Caco-2 (cell line): ENCODE data around the gene PLCB1. TPM values are rescaled to one million over a fixed set of nuclear protein-coding genes. Genes with fewer than 3 reads are reported as not detected.

Experiments
- BruUV-seq: library from RNA; stranded (reverse); fragments of 400-500 nt; replicated peaks from 2 replicates; lab custom pipeline; 2021; lab: Mats Ljungman, UMichigan
- CTCF ChIA-PET: fragments of 300-600 bp; sonication (Branson Sonifier 250); formaldehyde crosslinking; loops from one replicate; lab custom pipeline; 2022; ENCODE audit warnings: antibody characterized with exemption; lab: Charles Lee
- POLR2A ChIA-PET: fragments of 300-600 bp; sonication (Branson Sonifier 250); formaldehyde crosslinking; loops from one replicate; lab custom pipeline; 2022; ENCODE audit warnings: antibody characterized with exemption; lab: Charles Lee
- DNase-seq, 2 experiments: peaks; one replicate each; pipeline versions ENCODE4 v3.0.0 to v3.0.0-alpha.2; 2020 to 2022
- H3K27me3 ChIP-seq: replicated peaks from 2 replicates; pipeline ENCODE4 v1.6.0; 2011; ENCODE audit warnings: low read length; ENCODE audit not compliant: control insufficient read depth, insufficient read depth
- H3K36me3 ChIP-seq: 2 replicates; pipeline ENCODE4 v1.5.1; 2011; ENCODE audit warnings: low read length; ENCODE audit not compliant: control insufficient read depth, insufficient read depth
- H3K4me1 ChIP-seq: fragments of 250-450 bp; sonication (Bioruptor Pico); 2 replicates; pipeline ENCODE4 v1.5.1; 2020; ENCODE audit warnings: mild to moderate bottlenecking
- H3K4me3 ChIP-seq: 2 replicates; pipeline ENCODE4 v1.5.1; 2011; ENCODE audit warnings: low read depth, mild to moderate bottlenecking, control low read depth, low read length
- H3K9me3 ChIP-seq: fragments of 250-450 bp; sonication (Bioruptor Pico); 2 replicates; pipeline ENCODE4 v1.5.1; 2020; ENCODE audit warnings: mild to moderate bottlenecking, moderate library complexity
- H3K27ac Mint-ChIP-seq: one replicate; pipeline ENCODE4 v1.8.0; 2022; ENCODE audit warnings: mixed read lengths; ENCODE audit not compliant: unreplicated experiment
- H3K27me3 Mint-ChIP-seq: one replicate; pipeline ENCODE4 v1.8.0; 2022; ENCODE audit warnings: mixed read lengths; ENCODE audit not compliant: insufficient read depth, unreplicated experiment
- H3K36me3 Mint-ChIP-seq: one replicate; pipeline ENCODE4 v1.8.0; 2022; ENCODE audit warnings: mild to moderate bottlenecking, mixed read lengths; ENCODE audit not compliant: insufficient read depth, unreplicated experiment
- H3K4me1 Mint-ChIP-seq: one replicate; pipeline ENCODE4 v1.8.0; 2022; ENCODE audit warnings: low read depth, mixed read lengths; ENCODE audit not compliant: unreplicated experiment
- H3K4me3 Mint-ChIP-seq: one replicate; pipeline ENCODE4 v1.8.0; 2022; ENCODE audit warnings: mild to moderate bottlenecking, moderate library complexity, mixed read lengths; ENCODE audit not compliant: unreplicated experiment
- H3K9me3 Mint-ChIP-seq: one replicate; pipeline ENCODE4 v1.8.0; 2022; ENCODE audit warnings: mixed read lengths; ENCODE audit not compliant: unreplicated experiment
- intact Hi-C: fragments of 100-400 bp; cut with micrococcal nuclease; formaldehyde crosslinking; loops from one replicate; pipeline ENCODE4 v1.10.0; 2022; ENCODE audit not compliant: unreplicated experiment
- total RNA-seq: library from RNA; stranded (reverse); gene quantifications from 2 replicates; pipeline ENCODE4 v1.2.3, GENCODE V29; 2022
- TF ChIP-seq, protein P1 (sequence below), 2 experiments: fragments of 200-600 bp in 1 of 2; IDR thresholded peaks; 1 replicate in 1 of 2; 2 replicates in 1 of 2; pipeline versions ENCODE4 v1.5.1 to v1.8.0; 2011 to 2022; ENCODE audit warnings: antibody characterized with exemption in 1 of 2, control low read depth in 1 of 2, inconsistent platforms in 1 of 2, low read depth in 1 of 2, low read length in 1 of 2, mild to moderate bottlenecking in 1 of 2, moderate library complexity in 1 of 2; ENCODE audit not compliant: insufficient read depth in 1 of 2, severe bottlenecking in 1 of 2, unreplicated experiment in 1 of 2

The PLCB1 gene
- total RNA-seq, 1 experiment from 2014 or later: 105 TPM

DNA sequence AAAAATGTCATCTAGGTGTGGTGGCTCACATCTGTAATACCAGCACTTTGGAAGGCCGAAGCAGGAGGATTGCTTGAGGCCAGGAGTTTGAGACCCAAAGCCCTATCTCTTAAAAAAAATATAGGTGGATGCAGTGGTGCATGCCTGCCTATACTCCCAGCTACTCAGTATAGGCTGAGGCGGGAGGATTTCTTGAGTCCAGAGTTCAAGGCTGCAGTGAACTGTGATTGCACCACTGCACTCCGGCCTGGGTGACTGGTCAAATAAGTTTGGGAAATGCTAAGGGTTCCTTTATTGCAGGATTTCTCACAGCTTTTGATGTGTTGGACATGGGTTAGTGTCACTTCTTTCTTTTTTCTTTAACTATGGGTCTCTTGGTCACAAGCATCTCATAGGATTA lies 261.3 kb downstream of the PLCB1 start:
- Mint-ChIP-seq H3K36me3 (no peaks in the 10 kb centered on the region), H3K4me1 (no peaks in the 10 kb centered on the region), H3K9me3 (no peaks in the 10 kb centered on the region), H3K27me3 (no peaks in the 10 kb centered on the region), H3K27ac (no peak overlapping the region), H3K4me3 (no peak overlapping the region)
- DNase-seq: no peak
- no peaks in the 10 kb centered on the region for H3K27me3 ChIP-seq
- no peaks in the 10 kb centered on the region; the same call in 1 of the 2 replicates for H3K36me3 ChIP-seq
- no TSS peak for BruUV-seq
- peaks cover 11% of the 10 kb centered on the region; the same call in 1 of the 2 replicates for H3K4me1 ChIP-seq
- ChIA-PET POLR2A (no interaction called here), CTCF (no interaction called here)
- intact Hi-C loops: no loop called here
- H3K4me3 ChIP-seq: no peak overlapping the region
- TF ChIP-seq, protein P1, sequence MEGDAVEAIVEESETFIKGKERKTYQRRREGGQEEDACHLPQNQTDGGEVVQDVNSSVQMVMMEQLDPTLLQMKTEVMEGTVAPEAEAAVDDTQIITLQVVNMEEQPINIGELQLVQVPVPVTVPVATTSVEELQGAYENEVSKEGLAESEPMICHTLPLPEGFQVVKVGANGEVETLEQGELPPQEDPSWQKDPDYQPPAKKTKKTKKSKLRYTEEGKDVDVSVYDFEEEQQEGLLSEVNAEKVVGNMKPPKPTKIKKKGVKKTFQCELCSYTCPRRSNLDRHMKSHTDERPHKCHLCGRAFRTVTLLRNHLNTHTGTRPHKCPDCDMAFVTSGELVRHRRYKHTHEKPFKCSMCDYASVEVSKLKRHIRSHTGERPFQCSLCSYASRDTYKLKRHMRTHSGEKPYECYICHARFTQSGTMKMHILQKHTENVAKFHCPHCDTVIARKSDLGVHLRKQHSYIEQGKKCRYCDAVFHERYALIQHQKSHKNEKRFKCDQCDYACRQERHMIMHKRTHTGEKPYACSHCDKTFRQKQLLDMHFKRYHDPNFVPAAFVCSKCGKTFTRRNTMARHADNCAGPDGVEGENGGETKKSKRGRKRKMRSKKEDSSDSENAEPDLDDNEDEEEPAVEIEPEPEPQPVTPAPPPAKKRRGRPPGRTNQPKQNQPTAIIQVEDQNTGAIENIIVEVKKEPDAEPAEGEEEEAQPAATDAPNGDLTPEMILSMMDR (IDR thresholded peaks at IDR 0.05; ENCODE audit: insufficient read depth in 1 of 2, low read depth in 1 of 2, low read length in 1 of 2, severe bottlenecking in 1 of 2, unreplicated experiment in 1 of 2): no peak
- no peaks in the 10 kb centered on the region for H3K9me3 ChIP-seq

DNA sequence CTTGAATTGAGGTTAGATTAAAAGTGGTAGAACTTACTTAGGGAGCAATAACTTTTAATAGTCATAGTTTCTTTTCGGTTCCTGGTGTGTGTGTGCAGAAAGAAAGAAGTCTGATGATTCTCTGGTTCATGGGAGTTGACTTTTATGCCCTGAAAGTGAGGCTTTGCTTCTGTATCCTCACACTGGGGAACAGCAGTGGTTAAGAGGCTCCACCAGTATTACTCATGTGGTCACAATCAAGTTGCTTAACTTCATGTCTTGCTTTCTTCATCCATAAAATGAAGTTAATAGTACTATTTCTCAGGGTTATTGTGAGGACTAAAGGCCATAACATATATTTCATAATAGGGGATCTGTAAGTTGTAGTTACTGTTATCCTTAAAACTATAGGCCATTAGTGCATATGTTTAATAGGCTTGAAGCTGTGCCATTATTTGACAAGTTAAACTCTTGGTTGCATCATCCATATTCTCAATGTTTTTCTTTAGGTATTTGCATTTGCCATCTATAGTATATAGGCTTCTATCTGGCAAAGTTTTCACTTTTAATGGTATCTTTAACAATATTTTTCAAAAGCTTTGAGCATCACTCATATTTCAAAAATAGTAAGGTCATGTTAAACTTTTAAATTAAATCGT lies 262.4 kb downstream of the PLCB1 start:
- CTCF ChIA-PET: no interaction called here
- Mint-ChIP-seq H3K36me3 (no peaks in the 10 kb centered on the region), H3K27me3 (no peaks in the 10 kb centered on the region), H3K9me3 (no peaks in the 10 kb centered on the region), H3K27ac (no peak overlapping the region), H3K4me1 (no peaks in the 10 kb centered on the region), H3K4me3 (no peak overlapping the region)
- Histone ChIP-seq H3K36me3 (no peaks in the 10 kb centered on the region; the same call in 1 of the 2 replicates), H3K4me3 (no peak overlapping the region), H3K9me3 (no peaks in the 10 kb centered on the region), H3K4me1 (0 out of 2 replicates have a peak, but pooled peaks cover under 1% of the 10 kb centered on the region), H3K27me3 (no peaks in the 10 kb centered on the region)
- POLR2A ChIA-PET: no interaction called here
- no TSS peak for BruUV-seq
- no peak for DNase-seq
- TF ChIP-seq, protein P1 (IDR thresholded peaks at IDR 0.05; ENCODE audit: insufficient read depth in 1 of 2, low read depth in 1 of 2, low read length in 1 of 2, severe bottlenecking in 1 of 2, unreplicated experiment in 1 of 2): no peak
- intact Hi-C loops: no loop called here

DNA sequence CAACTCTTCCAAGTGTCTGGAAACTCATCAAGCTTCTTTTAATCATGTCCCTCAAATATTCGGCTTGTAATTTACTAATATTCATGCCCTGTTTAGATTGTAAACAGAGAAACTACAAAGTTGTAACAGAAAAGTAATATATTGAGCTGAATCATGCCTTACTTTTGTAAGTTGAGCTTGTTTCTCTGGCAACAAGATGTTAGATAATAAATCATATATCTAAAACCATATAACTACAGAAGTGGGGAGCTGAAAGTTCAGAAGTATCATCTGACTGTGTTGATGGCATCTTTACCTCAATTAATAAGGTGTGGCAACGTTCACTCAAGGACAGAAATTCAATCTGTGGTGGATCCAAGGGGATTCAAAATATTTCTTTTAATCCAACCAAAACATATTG lies 263.9 kb downstream of the PLCB1 start:
- Mint-ChIP-seq H3K4me1 (no peaks in the 10 kb centered on the region), H3K27ac (no peak overlapping the region), H3K4me3 (no peak overlapping the region), H3K27me3 (no peaks in the 10 kb centered on the region), H3K9me3 (no peaks in the 10 kb centered on the region), H3K36me3 (no peaks in the 10 kb centered on the region)
- Histone ChIP-seq H3K4me3 (no peak overlapping the region), H3K27me3 (no peaks in the 10 kb centered on the region), H3K4me1 (no peaks in the 10 kb centered on the region), H3K36me3 (no peaks in the 10 kb centered on the region; the same call in 1 of the 2 replicates), H3K9me3 (no peaks in the 10 kb centered on the region)
- POLR2A ChIA-PET: no interaction called here
- CTCF ChIA-PET: no interaction called here
- no peak for DNase-seq
- TF ChIP-seq, protein P1 (IDR thresholded peaks at IDR 0.05; ENCODE audit: insufficient read depth in 1 of 2, low read depth in 1 of 2, low read length in 1 of 2, severe bottlenecking in 1 of 2, unreplicated experiment in 1 of 2): no peak
- no TSS peak for BruUV-seq
- intact Hi-C loops: no loop called here
